Measurements from ENCODE around the gene CFAP141.

Gene CFAP141

DNA sequence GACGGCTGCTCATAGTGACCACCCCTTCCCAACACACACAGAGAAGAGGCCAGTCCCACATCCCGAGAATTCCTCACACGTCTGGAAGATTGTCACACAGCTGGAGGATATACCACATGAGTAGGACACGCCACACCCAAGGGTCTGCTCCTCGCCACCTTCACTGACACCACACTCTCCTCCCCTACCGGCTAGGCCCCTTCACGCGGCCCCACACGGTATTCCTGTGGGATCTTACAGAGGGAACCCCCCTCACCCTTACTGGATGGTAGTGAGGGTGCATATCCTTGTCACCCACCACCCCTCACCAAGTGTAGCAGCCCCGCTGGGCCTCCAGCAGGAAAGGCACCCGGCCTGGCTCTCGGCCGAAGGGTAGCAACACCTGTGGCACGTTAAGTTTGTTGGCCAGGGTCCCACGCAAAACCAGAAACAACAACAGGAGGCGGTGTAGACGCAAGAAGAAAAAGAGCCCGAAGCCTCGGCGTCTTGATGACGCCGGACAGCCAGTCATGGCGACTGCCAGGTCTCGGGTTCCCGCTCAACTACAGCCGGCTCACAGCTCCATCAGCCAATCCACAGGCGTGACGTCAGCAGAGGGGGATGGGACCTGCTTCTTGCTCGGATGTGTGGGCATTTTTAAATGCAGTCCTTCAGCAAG, 51.5 kb downstream of the CFAP141 start, which contains the start of gene NUP210L:
Gene NUP210L, minus strand, starts transcription at position 540 of the 658 bp plus-strand sequence.
- Mint-ChIP-seq H3K9me3 (no peaks in the 10 kb centered on the region), H3K36me3 (ENCODE audit: low read depth) (peaks cover 49% of the 10 kb centered on the region), H3K4me3 (no peak within 1 kb of the TSS), H3K4me1 (no peaks in the 10 kb centered on the region), H3K27me3 (ENCODE audit: low read depth) (peaks cover 3% of the 10 kb centered on the region), H3K27ac (peak within 1 kb of the TSS in 2 of 3 experiments; percentile 10 to 37)
- TF ChIP-seq CTCF (IDR thresholded peaks at IDR 0.05; ENCODE audit: unreplicated experiment in 3 of 3), result no peak

- TF ChIP-seq CTCF (IDR thresholded peaks at IDR 0.05; ENCODE audit: unreplicated experiment in 3 of 3), result no peak
Measured at GRCh38 chr1:154154053-154154452, 52.1 kb downstream of the CFAP141 start.

DNA sequence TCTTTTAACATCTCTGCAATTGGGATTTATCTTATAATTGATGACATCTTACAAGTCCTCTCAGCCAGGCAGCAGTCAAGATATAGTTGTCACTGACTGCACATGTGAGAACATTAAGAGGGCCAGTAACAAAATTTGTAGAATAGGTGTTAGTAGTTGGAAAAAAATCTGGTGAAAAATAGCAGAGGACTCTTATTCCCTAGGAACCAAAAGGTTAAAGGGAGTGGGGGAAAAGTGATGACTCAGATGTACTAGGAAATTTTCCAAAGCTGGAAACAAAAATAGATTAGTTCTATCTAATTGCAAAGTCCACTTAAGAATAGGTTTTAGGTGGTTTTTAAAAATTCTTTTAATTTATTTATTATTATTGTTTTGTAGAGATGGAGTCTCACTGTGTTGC, 54.8 kb downstream of the CFAP141 start:
- no peak for TF ChIP-seq CTCF (IDR thresholded peaks at IDR 0.05; ENCODE audit: unreplicated experiment in 3 of 3)
- no peaks in the 10 kb centered on the region for H3K4me1 Mint-ChIP-seq
- no peak overlapping the region for H3K27ac Mint-ChIP-seq
- no peak overlapping the region for H3K4me3 Mint-ChIP-seq
- peaks cover 3% of the 10 kb centered on the region for H3K27me3 Mint-ChIP-seq (ENCODE audit: low read depth)
- H3K36me3 Mint-ChIP-seq (ENCODE audit: low read depth), result peaks cover 19% of the 10 kb centered on the region
- no peaks in the 10 kb centered on the region for H3K9me3 Mint-ChIP-seq

More at GRCh38 chr1:154154053-154154452, 52.1 kb downstream of the CFAP141 start:
- peaks cover 3% of the 10 kb centered on the region for H3K27me3 Mint-ChIP-seq (ENCODE audit: low read depth)
- H3K4me3 Mint-ChIP-seq, result no peak overlapping the region
- peaks cover 43% of the 10 kb centered on the region for H3K36me3 Mint-ChIP-seq (ENCODE audit: low read depth)
- H3K27ac Mint-ChIP-seq, result no peak overlapping the region
- H3K4me1 Mint-ChIP-seq, result no peaks in the 10 kb centered on the region
- no peaks in the 10 kb centered on the region for H3K9me3 Mint-ChIP-seq

All from nephron (organoid).